HG02970 (cell line): ENCODE measurements around the gene SLC22A17.
"Not testable (repeated sequence)": the region's sequence is repeated elsewhere in the genome, so short reads cannot be mapped to it uniquely, and the experiment has no call there.

Source experiments
- ATAC-seq: cut with Tn5 transposase; IDR thresholded peaks from one replicate; pipeline ENCODE4 v1.9.1; 2021; ENCODE audit warnings: mild to moderate bottlenecking, moderate library complexity, moderate number of reproducible peaks; ENCODE audit not compliant: unreplicated experiment, low FRiP score

Gene SLC22A17

DNA sequence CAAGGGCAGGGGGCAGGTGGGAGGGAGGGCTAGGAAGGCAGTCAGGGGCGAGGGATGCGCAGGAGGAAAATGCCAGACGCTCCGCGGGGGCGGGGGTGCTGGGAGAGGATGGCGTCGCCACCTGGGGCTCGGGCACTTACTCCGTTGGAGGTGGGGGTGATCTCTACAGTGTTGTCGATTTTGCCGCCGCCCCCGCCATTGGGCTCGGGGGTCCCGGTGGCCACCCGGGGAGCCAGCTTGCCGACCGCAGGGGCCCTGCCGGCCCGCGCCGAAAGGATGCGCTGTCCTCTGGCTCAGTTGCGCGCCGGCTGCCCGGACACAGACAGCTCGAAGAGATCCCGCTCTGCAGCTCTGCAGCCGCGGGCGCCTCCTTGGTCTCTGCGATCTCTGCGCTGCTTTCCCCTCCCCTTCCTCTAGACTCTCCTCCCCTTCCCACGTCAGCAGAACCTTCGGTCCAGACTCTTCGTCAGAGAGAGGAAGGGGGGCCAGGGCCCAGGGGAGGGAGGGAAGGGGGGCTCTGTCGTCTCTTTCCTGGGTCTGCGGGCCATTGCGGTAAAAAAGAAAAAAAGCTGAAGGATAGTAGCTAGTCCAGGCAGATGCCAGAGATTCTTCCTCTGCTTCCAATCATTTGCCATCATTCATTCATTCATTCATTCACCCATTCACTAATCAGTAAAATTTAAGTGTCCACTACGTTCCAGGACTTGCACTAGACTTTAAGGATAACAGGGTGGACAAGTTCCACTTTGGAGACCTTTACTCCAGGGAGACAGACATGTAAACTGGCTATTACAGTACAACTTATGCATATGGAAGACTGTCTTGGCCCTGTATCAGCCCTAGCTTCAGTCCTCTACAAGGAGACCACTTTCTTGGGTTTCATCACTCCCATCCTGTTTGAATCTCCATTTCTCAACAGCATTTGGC, at the start of gene SLC22A17:
Gene SLC22A17 (minus strand): TSS at position 382 of the 927 bp plus-strand sequence.
- ATAC-seq, result no peak

- ATAC-seq, result no peak
Observed at GRCh38 chr14:23401291-23401690, 48.6 kb upstream of the SLC22A17 start.

DNA sequence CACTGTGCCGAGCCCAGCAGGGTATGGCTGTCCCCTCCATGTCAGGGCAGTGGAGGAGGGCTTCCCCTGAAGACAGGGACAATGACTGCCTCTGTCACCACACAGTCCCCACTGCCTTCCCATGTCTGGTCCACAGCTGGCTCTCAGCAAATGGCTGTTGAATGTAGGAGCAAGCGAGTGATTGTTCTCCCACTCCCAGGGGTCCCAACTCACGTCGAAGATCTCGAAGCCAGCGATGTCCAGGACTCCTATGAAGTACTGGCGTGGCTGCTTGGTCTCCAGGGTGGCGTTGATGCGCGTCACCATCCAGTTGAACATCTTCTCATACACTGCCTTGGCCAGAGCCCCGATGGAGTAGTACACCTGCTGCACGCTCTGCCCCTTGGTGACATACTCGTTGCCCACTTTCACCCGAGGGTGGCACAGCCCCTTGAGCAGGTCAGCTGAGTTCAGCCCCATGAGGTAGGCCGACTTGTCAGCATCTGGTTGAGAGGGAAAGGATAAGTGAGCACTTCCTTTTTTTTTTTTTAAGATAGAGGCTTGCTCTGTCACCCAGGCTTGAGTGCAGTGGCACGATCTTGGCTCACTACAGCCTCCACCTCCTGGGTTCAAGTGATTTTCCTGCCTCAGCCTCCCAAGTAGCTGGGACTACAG, 47.9 kb upstream of the SLC22A17 start:
- not testable (repeated sequence) for ATAC-seq

DNA sequence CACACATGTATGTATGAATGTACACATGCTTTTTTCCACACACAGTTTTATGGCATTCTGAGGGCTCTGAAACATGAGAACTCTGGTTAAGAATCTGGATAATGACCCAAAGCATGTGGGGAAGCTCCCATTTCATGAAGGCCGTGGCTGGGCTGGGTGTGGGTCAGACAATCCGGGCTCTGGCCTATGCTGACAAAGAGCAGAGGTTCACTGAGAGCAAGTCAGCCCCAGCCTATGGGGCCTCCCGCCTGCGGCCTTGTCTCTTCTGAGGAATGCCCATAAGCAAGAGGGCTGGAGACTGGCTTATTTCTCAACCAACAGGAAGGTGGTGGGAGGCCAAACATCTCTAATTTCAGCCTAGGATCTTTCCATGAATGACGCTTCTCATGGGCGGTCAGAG, 46.9 kb upstream of the SLC22A17 start:
- no peak for ATAC-seq

GRCh38 chr14:23399136-23399535, 46.4 kb upstream of the SLC22A17 start:
- ATAC-seq, result no peak

- ATAC-seq, result no peak
Observed at GRCh38 chr14:23398348-23398747, 45.7 kb upstream of the SLC22A17 start.

- no peak for ATAC-seq
Observed at GRCh38 chr14:23396781-23397407, 44.2 kb upstream of the SLC22A17 start.

- no peak for ATAC-seq
Observed at GRCh38 chr14:23396126-23396525, 43.4 kb upstream of the SLC22A17 start.

DNA sequence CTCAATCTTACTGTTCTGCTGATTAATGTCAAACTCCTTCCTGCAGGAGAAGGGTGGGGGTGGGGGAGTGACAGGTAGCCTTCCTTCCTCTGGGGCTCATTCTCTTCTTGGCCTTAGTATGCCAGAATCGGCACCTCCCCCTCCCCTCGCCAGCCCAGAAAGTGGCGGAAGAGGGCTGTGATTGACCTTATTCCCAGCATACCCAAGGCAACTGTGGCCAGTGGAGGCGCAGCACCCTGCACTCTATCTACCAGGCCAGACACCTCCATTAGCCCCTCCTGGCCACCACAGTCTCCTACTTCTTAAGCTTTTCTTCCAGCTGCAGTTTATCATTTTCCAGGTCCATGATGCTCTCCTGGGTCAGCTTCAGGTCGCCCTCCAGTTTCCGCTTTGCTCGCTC, 39.9 kb upstream of the SLC22A17 start:
- no peak for ATAC-seq

DNA sequence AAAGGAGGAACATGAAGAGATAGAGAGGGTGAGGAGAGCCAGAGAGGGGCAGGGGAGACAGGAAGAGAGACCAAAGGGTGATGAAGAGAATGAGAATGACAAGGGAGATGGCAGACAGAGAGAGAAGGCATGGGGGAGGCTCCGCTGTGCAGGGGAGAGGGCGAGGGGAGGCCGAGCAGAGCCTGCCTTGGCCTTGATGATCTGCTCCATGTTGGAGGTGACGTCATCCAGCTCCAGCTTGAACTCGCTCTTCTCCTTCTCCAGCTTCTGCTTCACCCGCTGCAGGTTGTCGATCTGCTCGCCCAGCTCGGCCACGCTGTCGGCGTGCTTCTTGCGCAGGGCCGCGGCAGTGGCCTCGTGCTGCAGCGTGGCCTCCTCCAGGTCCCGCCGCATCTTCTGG, 37.2 kb upstream of the SLC22A17 start:
- ATAC-seq, result not testable (repeated sequence)

DNA sequence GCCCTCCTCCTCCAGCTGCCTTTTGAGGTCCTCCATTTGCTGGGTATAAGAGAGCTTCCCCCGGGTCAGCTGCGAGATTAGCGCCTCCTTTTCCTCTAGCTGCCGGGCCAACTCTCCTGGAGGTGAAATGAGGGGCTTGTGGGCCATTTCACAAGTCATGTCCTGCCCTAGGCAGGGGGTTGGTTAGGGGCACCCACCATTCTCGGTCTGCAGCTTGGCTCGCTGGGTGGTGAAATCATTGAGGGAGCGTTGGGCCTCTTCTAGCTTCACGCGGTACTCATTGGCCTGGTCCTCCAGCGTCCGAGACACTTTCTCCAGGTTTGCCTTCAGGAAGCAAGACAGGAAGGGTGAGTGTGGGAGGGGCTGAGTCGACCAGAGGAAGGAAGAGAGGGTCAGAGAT, 36.7 kb upstream of the SLC22A17 start:
- no peak for ATAC-seq

DNA sequence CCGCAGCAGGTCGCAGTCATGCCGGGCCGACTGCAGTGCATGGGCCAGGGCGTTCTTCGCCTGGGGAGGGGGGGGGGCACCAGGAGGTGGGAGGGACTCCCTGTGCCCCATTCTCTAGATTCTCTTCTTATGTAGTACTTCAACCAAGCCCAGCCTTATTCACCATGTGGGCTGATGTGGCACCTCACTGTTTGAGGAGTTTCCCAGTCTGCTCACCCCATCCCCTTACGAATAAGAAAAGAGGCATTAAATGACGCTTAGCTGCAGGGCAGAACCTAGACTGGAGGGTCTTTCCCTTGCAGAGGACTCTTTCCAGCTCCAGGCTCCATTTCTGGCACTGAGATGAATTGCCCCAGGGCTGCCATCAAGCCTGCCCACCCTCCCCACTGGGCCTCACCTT, 36.3 kb upstream of the SLC22A17 start:
- ATAC-seq, result no peak

GRCh38 chr14:23387916-23388882, 35.5 kb upstream of the SLC22A17 start:
- no peak for ATAC-seq

- no peak for ATAC-seq
Observed at GRCh38 chr14:23386999-23387398, 34.3 kb upstream of the SLC22A17 start.

GRCh38 chr14:23386266-23386657, 33.6 kb upstream of the SLC22A17 start:
- not testable (repeated sequence) for ATAC-seq

DNA sequence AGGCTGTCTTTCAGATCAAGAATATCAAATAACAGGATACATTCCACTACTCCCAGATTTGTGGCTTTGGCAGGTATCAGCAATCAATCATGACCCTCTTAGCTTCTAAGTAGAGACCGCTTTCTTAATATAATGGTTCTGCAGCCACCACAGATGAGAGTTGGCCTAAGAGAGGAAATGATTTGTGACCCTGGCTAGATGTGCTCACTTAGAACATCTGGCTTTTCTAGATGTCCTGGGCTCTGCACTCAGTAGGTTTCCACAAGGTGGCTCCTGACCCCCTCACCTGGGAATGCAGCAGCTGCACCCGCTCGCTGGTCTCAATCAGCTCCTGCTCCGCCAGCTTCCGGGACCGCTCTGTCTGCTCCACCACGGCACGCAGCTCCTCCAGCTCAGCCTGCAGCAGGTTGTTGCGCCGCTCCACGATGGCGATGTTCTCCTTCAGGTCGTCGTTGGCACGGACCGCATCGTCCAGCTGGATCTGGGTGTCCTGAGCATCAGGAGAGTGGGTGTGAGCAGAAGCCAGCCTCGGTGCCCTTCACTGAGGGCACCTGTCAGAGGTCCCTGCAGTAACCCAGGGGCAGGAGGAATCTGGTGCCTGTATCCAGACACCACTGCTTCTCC, 33.1 kb upstream of the SLC22A17 start:
- no peak for ATAC-seq

DNA sequence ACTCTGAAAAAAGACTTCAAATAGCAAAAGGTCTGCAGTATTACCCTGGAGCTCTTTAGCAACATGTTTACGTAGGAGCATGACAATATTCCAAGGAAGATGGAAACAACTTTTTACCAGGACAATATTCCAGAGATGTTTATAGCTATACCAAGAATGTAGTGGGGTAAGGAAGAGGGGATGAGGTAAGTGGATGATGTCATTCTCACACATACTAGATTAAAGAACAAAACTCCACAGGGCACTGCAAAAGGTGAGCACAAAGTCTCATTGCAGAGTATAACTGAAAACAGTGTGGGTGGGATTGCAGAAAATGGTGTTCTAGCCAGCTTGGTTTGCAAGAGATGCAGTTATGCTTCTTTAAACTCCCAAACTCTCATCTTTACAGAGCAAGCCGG, 32.6 kb upstream of the SLC22A17 start:
- no peak for ATAC-seq

DNA sequence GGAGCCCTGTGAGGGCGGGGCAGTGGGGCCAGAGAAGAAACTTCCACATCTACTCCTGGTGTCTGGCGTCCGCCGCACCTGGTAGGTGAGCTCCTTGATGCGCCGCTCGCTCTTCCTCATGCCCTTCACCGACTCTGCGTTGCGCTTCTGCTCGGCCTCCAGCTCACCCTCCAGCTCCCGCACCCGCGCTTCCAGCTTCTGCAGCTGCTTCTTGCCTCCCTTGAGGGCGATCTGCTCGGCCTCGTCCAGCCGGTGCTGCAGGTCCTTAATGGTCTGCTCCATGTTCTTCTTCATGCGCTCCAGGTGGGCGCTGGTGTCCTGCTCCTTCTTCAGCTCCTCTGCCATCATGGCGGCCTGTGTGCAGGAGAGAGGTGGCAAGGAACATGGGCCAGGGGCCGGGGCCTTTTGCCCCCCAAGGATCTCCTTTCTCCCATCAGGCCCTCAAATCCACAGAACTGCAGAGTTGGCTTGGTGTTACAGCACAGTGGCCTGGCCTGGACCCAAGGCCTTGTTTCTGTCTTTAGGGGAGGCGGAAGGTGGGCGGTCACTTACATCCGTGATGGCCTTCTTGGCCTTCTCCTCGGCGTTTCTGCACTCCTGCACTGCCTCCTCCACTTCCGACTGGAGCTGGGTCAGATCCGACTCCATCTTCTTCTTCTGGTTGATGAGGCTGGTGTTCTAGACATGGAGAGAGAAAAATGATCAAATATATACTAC, 31.8 kb upstream of the SLC22A17 start:
- ATAC-seq, result no peak
